Stimulated activated CD4-positive, alpha-beta T cell treated with anti-CD3 and anti-CD28 coated beads, Interleukin-2, amount 100 ng/mL, for 4 hours (primary cell): ENCODE data around the gene ZNF689.
"Not testable (repeated sequence)": the region's sequence is repeated elsewhere in the genome, so short reads cannot be mapped to it uniquely, and the experiment has no call there.

Experiments
- DNase-seq: peaks from one replicate; pipeline ENCODE4 v3.0.0-alpha.2; 2020; ENCODE audit warnings: low read depth

Gene ZNF689

GRCh38 chr16:30600215-30600614, 10.0 kb downstream of the ZNF689 start:
- no peak for DNase-seq

- DNase-seq: no peak
These were observed 17.3 kb downstream of the ZNF689 start for GRCh38 chr16:30592871-30593270.

GRCh38 chr16:30590869-30591268, 19.3 kb downstream of the ZNF689 start:
- not testable (repeated sequence) for DNase-seq

GRCh38 chr16:30589582-30589981, 20.6 kb downstream of the ZNF689 start:
- DNase-seq: not testable (repeated sequence)

- no peak for DNase-seq
These were observed 21.5 kb downstream of the ZNF689 start for GRCh38 chr16:30588651-30589050.

- DNase-seq: peak; percentile 88
These were observed 24.6 kb downstream of the ZNF689 start, which contains the start of gene ZNF785 for GRCh38 chr16:30585400-30586191. ZNF785 (minus strand) TSS chr16:30585697; CDS start chr16:30585611, 86 bp downstream.

GRCh38 chr16:30585022-30585399, 25.2 kb downstream of the ZNF689 start:
- DNase-seq: no peak

- no peak for DNase-seq
These were observed 27.4 kb downstream of the ZNF689 start for GRCh38 chr16:30582611-30583340.

GRCh38 chr16:30581457-30581856, 28.7 kb downstream of the ZNF689 start:
- no peak for DNase-seq

GRCh38 chr16:30574678-30575077, 35.5 kb downstream of the ZNF689 start:
- no peak for DNase-seq

GRCh38 chr16:30571445-30572322, 38.5 kb downstream of the ZNF689 start, which contains the start of gene ZNF688:
ZNF688 (minus strand) TSS chr16:30571714; CDS start chr16:30571629, 85 bp downstream.
- peak; percentile 94 for DNase-seq

- no peak for DNase-seq
These were observed 39.3 kb downstream of the ZNF689 start for GRCh38 chr16:30570636-30571444.

- no peak for DNase-seq
These were observed 40.2 kb downstream of the ZNF689 start for GRCh38 chr16:30569746-30570635.

GRCh38 chr16:30569281-30569680, 40.9 kb downstream of the ZNF689 start:
- no peak for DNase-seq

GRCh38 chr16:30567991-30568638, 42.1 kb downstream of the ZNF689 start:
- peak; percentile 42 for DNase-seq

- DNase-seq: peak; percentile 70
These were observed 42.8 kb downstream of the ZNF689 start for GRCh38 chr16:30567160-30567990.

- DNase-seq: no peak
These were observed 43.7 kb downstream of the ZNF689 start for GRCh38 chr16:30566531-30566930.

GRCh38 chr16:30565984-30566383, 44.2 kb downstream of the ZNF689 start:
- DNase-seq: no peak

GRCh38 chr16:30565526-30565925, 44.7 kb downstream of the ZNF689 start:
- DNase-seq: no peak
